ENCODE measurements around the gene RAB33A.

GRCh38 chrX:130130990-130131389 lies 40.8 kb upstream of the RAB33A start:
- TF ChIP-seq POLR2AphosphoS5 (IDR thresholded peaks at IDR 0.05; ENCODE audit: low read depth, low read length) (no peak), SIN3A (IDR thresholded peaks at IDR 0.05; ENCODE audit: borderline replicate concordance, insufficient read depth, low read length) (no peak), REST (IDR thresholded peaks at IDR 0.05; ENCODE audit: insufficient read depth in 1 of 2, low read depth in 2 of 2, low read length in 2 of 2) (no peak), TAF1 (IDR thresholded peaks at IDR 0.05; ENCODE audit: borderline replicate concordance, insufficient read depth, low read length) (no peak), FOXP2 (optimal IDR thresholded peaks at IDR 0.05; ENCODE audit: borderline replicate concordance, extremely low read depth, extremely low read length, insufficient read depth) (no peak)
